Measurements from ENCODE around the gene MCFD2.

GRCh38 chr2:46901611-46902010 is 14.0 kb downstream of the MCFD2 start:
- TF ChIP-seq CTCF (IDR thresholded peaks at IDR 0.05), result no peak
- no peak for TF ChIP-seq POLR2A (IDR thresholded peaks at IDR 0.05)

Measured in heart left ventricle (tissue), 13 donors.